Smooth muscle cell (in vitro differentiated cells): ENCODE results near the gene MUC20. TPM values are rescaled to one million over a fixed set of nuclear protein-coding genes. Genes with fewer than 3 reads are reported as not detected.
"Not testable (repeated sequence)": the region's sequence is repeated elsewhere in the genome, so short reads cannot be mapped to it uniquely, and the experiment has no call there.

Source experiments
- DNase-seq: peaks from one replicate; lab custom pipeline; 2025; ENCODE audit not compliant: unreplicated experiment; lab: John Stamatoyannopoulos, UW
- H2AFZ ChIP-seq: fragments of 200-600 bp; sonication (generic); 2 replicates; pipeline ENCODE4 v1.6.0; 2016; ENCODE audit warnings: antibody characterized with exemption, low read depth, mild to moderate bottlenecking
- H3F3A ChIP-seq: fragments of 200-600 bp; sonication (generic); 2 replicates; pipeline ENCODE4 v1.6.0; 2017; ENCODE audit warnings: antibody characterized with exemption, low read depth
- H3K27ac ChIP-seq: fragments of 200-600 bp; sonication (generic); 2 replicates; pipeline ENCODE4 v1.5.1; 2016; ENCODE audit warnings: low read depth, mild to moderate bottlenecking
- H3K27me3 ChIP-seq: fragments of 200-600 bp; sonication (generic); 2 replicates; pipeline ENCODE4 v1.6.1; 2016; ENCODE audit warnings: low read depth, mild to moderate bottlenecking
- H3K36me3 ChIP-seq: fragments of 200-600 bp; sonication (generic); 2 replicates; pipeline ENCODE4 v1.5.1; 2016; ENCODE audit warnings: low read depth
- H3K4me1 ChIP-seq: fragments of 200-600 bp; sonication (generic); 2 replicates; pipeline ENCODE4 v1.5.1; 2016; ENCODE audit warnings: low read depth
- H3K4me2 ChIP-seq: fragments of 200-600 bp; sonication (generic); 2 replicates; pipeline ENCODE4 v1.6.0; 2016; ENCODE audit warnings: mild to moderate bottlenecking
- H3K4me3 ChIP-seq: fragments of 200-600 bp; sonication (generic); 2 replicates; pipeline ENCODE4 v1.5.1; 2016; ENCODE audit warnings: mild to moderate bottlenecking
- H3K79me2 ChIP-seq: fragments of 200-600 bp; sonication (generic); 2 replicates; pipeline ENCODE4 v1.6.0; 2016; ENCODE audit warnings: low read depth, mild to moderate bottlenecking
- H3K9ac ChIP-seq: fragments of 200-600 bp; sonication (generic); 2 replicates; pipeline ENCODE4 v1.6.0; 2016; ENCODE audit warnings: low read depth
- H3K9me3 ChIP-seq: fragments of 200-600 bp; sonication (generic); replicated peaks from 2 replicates; pipeline ENCODE4 v1.5.1; 2016; ENCODE audit warnings: low read depth
- H4K20me1 ChIP-seq: fragments of 200-600 bp; sonication (generic); 2 replicates; pipeline ENCODE4 v1.6.0; 2016; ENCODE audit warnings: low read depth
- WGBS: methylation state at CpG from one replicate; pipeline ENCODE4 v1.1.7; 2016; ENCODE audit warnings: low lambda C conversion rate; 5-methylcytosine and 5-hydroxymethylcytosine counted together
- polyA plus RNA-seq: library from polyadenylated mRNA; unstranded; fragments of >200 nt; fragmentation: Nextera tagmentation; extraction: Ambion mirVana; gene quantifications from 2 replicates; pipeline ENCODE4 v1.2.1, GENCODE V29; 2016
- total RNA-seq: library from RNA; depleted of rRNA; stranded (reverse); fragments of >200 nt; gene quantifications from 2 replicates; pipeline ENCODE4 v1.2.3, GENCODE V29; 2014

The MUC20 gene
- total RNA-seq = 2.2 and 5.9 TPM in 2 replicates
- polyA plus RNA-seq = 2.5 and 6.7 TPM in 2 replicates

- not testable (repeated sequence) for H3K79me2 ChIP-seq, H3K36me3 ChIP-seq, H3K4me1 ChIP-seq, H3K9me3 ChIP-seq, H3K27ac ChIP-seq, H2AFZ ChIP-seq, H3K4me2 ChIP-seq, H4K20me1 ChIP-seq, DNase-seq, H3K4me3 ChIP-seq, H3K9ac ChIP-seq, H3F3A ChIP-seq
- WGBS = 87% methylated on average over 14 of the region's 16 CpGs
- peaks cover 12% of the 10 kb centered on the region for H3K27me3 ChIP-seq
Measured at GRCh38 chr3:195720831-195721506, at the start of gene MUC20. Gene MUC20 (plus strand): TSS chr3:195720978. CDS start chr3:195721008, 30 bp downstream.

GRCh38 chr3:195671283-195671682 is 49.5 kb upstream of the MUC20 start:
- H3K27ac ChIP-seq, H2AFZ ChIP-seq, H3K4me2 ChIP-seq, H3K27me3 ChIP-seq, H4K20me1 ChIP-seq, H3K79me2 ChIP-seq, DNase-seq, H3K4me1 ChIP-seq, H3K9me3 ChIP-seq, H3K36me3 ChIP-seq, H3K9ac ChIP-seq, H3F3A ChIP-seq, H3K4me3 ChIP-seq: not testable (repeated sequence)
- WGBS = 99% methylated on average over 11 of the region's 17 CpGs

- not testable (repeated sequence) for H4K20me1 ChIP-seq, H3K9ac ChIP-seq, H3F3A ChIP-seq, DNase-seq, H3K79me2 ChIP-seq, H3K4me2 ChIP-seq, H3K36me3 ChIP-seq, H3K4me1 ChIP-seq, H3K27ac ChIP-seq, H3K4me3 ChIP-seq, H3K9me3 ChIP-seq, H2AFZ ChIP-seq, H3K27me3 ChIP-seq
- WGBS = 96% methylated on average over 9 of the region's 9 CpGs
Measured at GRCh38 chr3:195673711-195674110, 47.1 kb upstream of the MUC20 start.

- not testable (repeated sequence) for H3K4me2 ChIP-seq, H3K4me1 ChIP-seq, H3K79me2 ChIP-seq, H3F3A ChIP-seq, H3K9ac ChIP-seq, H2AFZ ChIP-seq, DNase-seq, H3K4me3 ChIP-seq, H3K27me3 ChIP-seq, H4K20me1 ChIP-seq, H3K27ac ChIP-seq, H3K9me3 ChIP-seq
- WGBS = 94% methylated on average over 15 of the region's 15 CpGs
- peaks cover 15% of the 10 kb centered on the region for H3K36me3 ChIP-seq
Measured at GRCh38 chr3:195678391-195679015, 42.3 kb upstream of the MUC20 start.

GRCh38 chr3:195680690-195681089 is 40.1 kb upstream of the MUC20 start:
- H3K4me1 ChIP-seq, H3K4me3 ChIP-seq, H2AFZ ChIP-seq, H4K20me1 ChIP-seq, H3K27ac ChIP-seq, H3K9ac ChIP-seq, H3K79me2 ChIP-seq, H3F3A ChIP-seq, H3K4me2 ChIP-seq, H3K27me3 ChIP-seq, DNase-seq, H3K9me3 ChIP-seq: not testable (repeated sequence)
- peaks cover 13% of the 10 kb centered on the region for H3K36me3 ChIP-seq
- WGBS = 95% methylated on average over 8 of the region's 10 CpGs

GRCh38 chr3:195681458-195682103 is 39.2 kb upstream of the MUC20 start:
- not testable (repeated sequence) for DNase-seq, H4K20me1 ChIP-seq, H3K9me3 ChIP-seq, H3K4me3 ChIP-seq, H3K9ac ChIP-seq, H3K27ac ChIP-seq, H2AFZ ChIP-seq, H3K27me3 ChIP-seq, H3K79me2 ChIP-seq, H3K4me1 ChIP-seq, H3K4me2 ChIP-seq, H3F3A ChIP-seq
- WGBS = 95% methylated on average over 6 of the region's 24 CpGs
- peaks cover 19% of the 10 kb centered on the region for H3K36me3 ChIP-seq

GRCh38 chr3:195682104-195682742 is 38.6 kb upstream of the MUC20 start:
- H3F3A ChIP-seq, H3K4me3 ChIP-seq, H2AFZ ChIP-seq, H3K79me2 ChIP-seq, H3K9ac ChIP-seq, H4K20me1 ChIP-seq, H3K27me3 ChIP-seq, H3K4me2 ChIP-seq, H3K27ac ChIP-seq, H3K9me3 ChIP-seq, DNase-seq, H3K4me1 ChIP-seq: not testable (repeated sequence)
- WGBS = 93% methylated on average over 13 of the region's 13 CpGs
- peaks cover 19% of the 10 kb centered on the region for H3K36me3 ChIP-seq
